Measurements from ENCODE around the gene TMEM164.

Gene TMEM164

GRCh38 chrX:110156167-110156754 lies 153.3 kb downstream of the TMEM164 start:
- TF ChIP-seq, protein P1, sequence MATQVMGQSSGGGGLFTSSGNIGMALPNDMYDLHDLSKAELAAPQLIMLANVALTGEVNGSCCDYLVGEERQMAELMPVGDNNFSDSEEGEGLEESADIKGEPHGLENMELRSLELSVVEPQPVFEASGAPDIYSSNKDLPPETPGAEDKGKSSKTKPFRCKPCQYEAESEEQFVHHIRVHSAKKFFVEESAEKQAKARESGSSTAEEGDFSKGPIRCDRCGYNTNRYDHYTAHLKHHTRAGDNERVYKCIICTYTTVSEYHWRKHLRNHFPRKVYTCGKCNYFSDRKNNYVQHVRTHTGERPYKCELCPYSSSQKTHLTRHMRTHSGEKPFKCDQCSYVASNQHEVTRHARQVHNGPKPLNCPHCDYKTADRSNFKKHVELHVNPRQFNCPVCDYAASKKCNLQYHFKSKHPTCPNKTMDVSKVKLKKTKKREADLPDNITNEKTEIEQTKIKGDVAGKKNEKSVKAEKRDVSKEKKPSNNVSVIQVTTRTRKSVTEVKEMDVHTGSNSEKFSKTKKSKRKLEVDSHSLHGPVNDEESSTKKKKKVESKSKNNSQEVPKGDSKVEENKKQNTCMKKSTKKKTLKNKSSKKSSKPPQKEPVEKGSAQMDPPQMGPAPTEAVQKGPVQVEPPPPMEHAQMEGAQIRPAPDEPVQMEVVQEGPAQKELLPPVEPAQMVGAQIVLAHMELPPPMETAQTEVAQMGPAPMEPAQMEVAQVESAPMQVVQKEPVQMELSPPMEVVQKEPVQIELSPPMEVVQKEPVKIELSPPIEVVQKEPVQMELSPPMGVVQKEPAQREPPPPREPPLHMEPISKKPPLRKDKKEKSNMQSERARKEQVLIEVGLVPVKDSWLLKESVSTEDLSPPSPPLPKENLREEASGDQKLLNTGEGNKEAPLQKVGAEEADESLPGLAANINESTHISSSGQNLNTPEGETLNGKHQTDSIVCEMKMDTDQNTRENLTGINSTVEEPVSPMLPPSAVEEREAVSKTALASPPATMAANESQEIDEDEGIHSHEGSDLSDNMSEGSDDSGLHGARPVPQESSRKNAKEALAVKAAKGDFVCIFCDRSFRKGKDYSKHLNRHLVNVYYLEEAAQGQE (IDR thresholded peaks at IDR 0.05; ENCODE audit: insufficient read depth in 1 of 2, low read depth in 2 of 2, low read length in 2 of 2), result no peak
- no peak for TF ChIP-seq POLR2AphosphoS5 (IDR thresholded peaks at IDR 0.05; ENCODE audit: low read depth, low read length)
- TF ChIP-seq FOXP2 (optimal IDR thresholded peaks at IDR 0.05; ENCODE audit: borderline replicate concordance, extremely low read depth, extremely low read length, insufficient read depth), result no peak
- TF ChIP-seq TAF1 (IDR thresholded peaks at IDR 0.05; ENCODE audit: borderline replicate concordance, insufficient read depth, low read length), result no peak
- no peak for TF ChIP-seq SIN3A (IDR thresholded peaks at IDR 0.05; ENCODE audit: borderline replicate concordance, insufficient read depth, low read length)

- TF ChIP-seq POLR2AphosphoS5 (IDR thresholded peaks at IDR 0.05; ENCODE audit: low read depth, low read length), result no peak
- TF ChIP-seq TAF1 (IDR thresholded peaks at IDR 0.05; ENCODE audit: borderline replicate concordance, insufficient read depth, low read length), result no peak
- TF ChIP-seq FOXP2 (optimal IDR thresholded peaks at IDR 0.05; ENCODE audit: borderline replicate concordance, extremely low read depth, extremely low read length, insufficient read depth), result no peak
- no peak for TF ChIP-seq SIN3A (IDR thresholded peaks at IDR 0.05; ENCODE audit: borderline replicate concordance, insufficient read depth, low read length)
- TF ChIP-seq, protein P1 (IDR thresholded peaks at IDR 0.05; ENCODE audit: insufficient read depth in 1 of 2, low read depth in 2 of 2, low read length in 2 of 2), result no peak
Observed at GRCh38 chrX:110157444-110157843, 154.5 kb downstream of the TMEM164 start.

- TF ChIP-seq SIN3A (IDR thresholded peaks at IDR 0.05; ENCODE audit: borderline replicate concordance, insufficient read depth, low read length) (no peak), POLR2AphosphoS5 (IDR thresholded peaks at IDR 0.05; ENCODE audit: low read depth, low read length) (no peak), TAF1 (IDR thresholded peaks at IDR 0.05; ENCODE audit: borderline replicate concordance, insufficient read depth, low read length) (no peak), FOXP2 (optimal IDR thresholded peaks at IDR 0.05; ENCODE audit: borderline replicate concordance, extremely low read depth, extremely low read length, insufficient read depth) (no peak)
- TF ChIP-seq, protein P1 (IDR thresholded peaks at IDR 0.05; ENCODE audit: insufficient read depth in 1 of 2, low read depth in 2 of 2, low read length in 2 of 2), result no peak
Observed at GRCh38 chrX:110159235-110159634, 156.3 kb downstream of the TMEM164 start.

GRCh38 chrX:110159865-110160264 lies 157.0 kb downstream of the TMEM164 start:
- TF ChIP-seq POLR2AphosphoS5 (IDR thresholded peaks at IDR 0.05; ENCODE audit: low read depth, low read length), result no peak

DNA sequence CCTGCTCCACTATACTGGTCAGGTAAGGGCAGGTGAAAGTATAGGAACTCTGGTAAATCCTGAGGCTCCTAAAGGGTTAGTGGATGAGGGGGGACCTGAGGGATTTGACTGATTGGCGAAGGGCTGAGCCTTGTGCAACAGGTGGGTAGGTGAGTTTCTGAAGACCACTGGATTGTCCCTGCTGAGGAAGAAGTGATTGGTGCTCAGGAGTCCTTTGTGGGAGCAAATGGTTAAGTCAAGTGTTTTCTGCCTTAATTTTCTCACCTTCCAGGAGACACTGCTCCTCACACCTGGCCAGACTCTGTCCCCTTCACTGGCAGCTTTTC lies 158.4 kb downstream of the TMEM164 start:
- TF ChIP-seq FOXP2 (optimal IDR thresholded peaks at IDR 0.05; ENCODE audit: borderline replicate concordance, extremely low read depth, extremely low read length, insufficient read depth), result no peak
- TF ChIP-seq POLR2AphosphoS5 (IDR thresholded peaks at IDR 0.05; ENCODE audit: low read depth, low read length), result no peak
- TF ChIP-seq, protein P1 (IDR thresholded peaks at IDR 0.05; ENCODE audit: insufficient read depth in 1 of 2, low read depth in 2 of 2, low read length in 2 of 2), result no peak
- no peak for TF ChIP-seq TAF1 (IDR thresholded peaks at IDR 0.05; ENCODE audit: borderline replicate concordance, insufficient read depth, low read length)
- no peak for TF ChIP-seq SIN3A (IDR thresholded peaks at IDR 0.05; ENCODE audit: borderline replicate concordance, insufficient read depth, low read length)

Data from PFSK-1 (cell line).